Measurements from ENCODE around the gene NCKAP1.

Gene NCKAP1

GRCh38 chr2:182864949-182865570 lies 173.2 kb downstream of the NCKAP1 start:
- no peak for TF ChIP-seq RARB (CRISPR knock-in tag; IDR thresholded peaks at IDR 0.05)
- no peak for TF ChIP-seq ZNF565 (CRISPR knock-in tag; conservative IDR thresholded peaks at IDR 0.05; ENCODE audit: low read depth)
- TF ChIP-seq, protein P1, sequence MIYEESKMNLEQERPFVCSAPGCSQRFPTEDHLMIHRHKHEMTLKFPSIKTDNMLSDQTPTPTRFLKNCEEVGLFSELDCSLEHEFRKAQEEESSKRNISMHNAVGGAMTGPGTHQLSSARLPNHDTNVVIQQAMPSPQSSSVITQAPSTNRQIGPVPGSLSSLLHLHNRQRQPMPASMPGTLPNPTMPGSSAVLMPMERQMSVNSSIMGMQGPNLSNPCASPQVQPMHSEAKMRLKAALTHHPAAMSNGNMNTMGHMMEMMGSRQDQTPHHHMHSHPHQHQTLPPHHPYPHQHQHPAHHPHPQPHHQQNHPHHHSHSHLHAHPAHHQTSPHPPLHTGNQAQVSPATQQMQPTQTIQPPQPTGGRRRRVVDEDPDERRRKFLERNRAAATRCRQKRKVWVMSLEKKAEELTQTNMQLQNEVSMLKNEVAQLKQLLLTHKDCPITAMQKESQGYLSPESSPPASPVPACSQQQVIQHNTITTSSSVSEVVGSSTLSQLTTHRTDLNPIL (CRISPR knock-in tag; IDR thresholded peaks at IDR 0.05; ENCODE audit: low read depth) = no peak
- ATAC-seq = no peak

DNA sequence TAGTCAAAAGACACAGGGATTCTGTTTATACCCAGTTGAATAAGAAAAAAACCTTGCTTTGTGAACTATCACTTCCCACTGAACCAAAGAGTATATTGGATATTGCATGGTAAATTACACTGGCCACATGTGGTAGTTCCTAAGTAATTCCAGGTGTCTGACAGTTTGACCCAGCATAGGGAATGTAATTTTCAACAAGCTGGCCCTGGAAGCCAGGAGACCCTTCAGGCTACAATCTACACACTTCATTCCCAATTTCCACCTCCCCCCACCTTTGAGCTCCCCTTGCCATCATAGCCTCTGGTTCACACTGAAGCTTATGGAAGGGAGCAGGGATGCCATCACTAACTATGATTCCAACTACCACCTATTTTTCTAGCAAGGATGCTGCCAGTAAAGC lies 174.6 kb downstream of the NCKAP1 start:
- no peak for ATAC-seq
- TF ChIP-seq ZNF565 (CRISPR knock-in tag; conservative IDR thresholded peaks at IDR 0.05; ENCODE audit: low read depth) = no peak
- TF ChIP-seq BACH2 (CRISPR knock-in tag; IDR thresholded peaks at IDR 0.05; ENCODE audit: borderline replicate concordance) = no peak
- TF ChIP-seq PATZ1 (CRISPR knock-in tag; IDR thresholded peaks at IDR 0.05; ENCODE audit: borderline replicate concordance) = no peak
- TF ChIP-seq TOX (CRISPR knock-in tag; IDR thresholded peaks at IDR 0.05; ENCODE audit: borderline replicate concordance) = no peak
- no peak for TF ChIP-seq OSR1 (CRISPR knock-in tag; IDR thresholded peaks at IDR 0.05)
- TF ChIP-seq POU6F1 (CRISPR knock-in tag; IDR thresholded peaks at IDR 0.05; ENCODE audit: borderline replicate concordance, low read depth) = no peak
- TF ChIP-seq, protein P2, sequence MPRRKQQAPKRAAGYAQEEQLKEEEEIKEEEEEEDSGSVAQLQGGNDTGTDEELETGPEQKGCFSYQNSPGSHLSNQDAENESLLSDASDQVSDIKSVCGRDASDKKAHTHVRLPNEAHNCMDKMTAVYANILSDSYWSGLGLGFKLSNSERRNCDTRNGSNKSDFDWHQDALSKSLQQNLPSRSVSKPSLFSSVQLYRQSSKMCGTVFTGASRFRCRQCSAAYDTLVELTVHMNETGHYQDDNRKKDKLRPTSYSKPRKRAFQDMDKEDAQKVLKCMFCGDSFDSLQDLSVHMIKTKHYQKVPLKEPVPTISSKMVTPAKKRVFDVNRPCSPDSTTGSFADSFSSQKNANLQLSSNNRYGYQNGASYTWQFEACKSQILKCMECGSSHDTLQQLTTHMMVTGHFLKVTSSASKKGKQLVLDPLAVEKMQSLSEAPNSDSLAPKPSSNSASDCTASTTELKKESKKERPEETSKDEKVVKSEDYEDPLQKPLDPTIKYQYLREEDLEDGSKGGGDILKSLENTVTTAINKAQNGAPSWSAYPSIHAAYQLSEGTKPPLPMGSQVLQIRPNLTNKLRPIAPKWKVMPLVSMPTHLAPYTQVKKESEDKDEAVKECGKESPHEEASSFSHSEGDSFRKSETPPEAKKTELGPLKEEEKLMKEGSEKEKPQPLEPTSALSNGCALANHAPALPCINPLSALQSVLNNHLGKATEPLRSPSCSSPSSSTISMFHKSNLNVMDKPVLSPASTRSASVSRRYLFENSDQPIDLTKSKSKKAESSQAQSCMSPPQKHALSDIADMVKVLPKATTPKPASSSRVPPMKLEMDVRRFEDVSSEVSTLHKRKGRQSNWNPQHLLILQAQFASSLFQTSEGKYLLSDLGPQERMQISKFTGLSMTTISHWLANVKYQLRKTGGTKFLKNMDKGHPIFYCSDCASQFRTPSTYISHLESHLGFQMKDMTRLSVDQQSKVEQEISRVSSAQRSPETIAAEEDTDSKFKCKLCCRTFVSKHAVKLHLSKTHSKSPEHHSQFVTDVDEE (CRISPR knock-in tag; IDR thresholded peaks at IDR 0.05) = no peak
- TF ChIP-seq ZNF70 (CRISPR knock-in tag; IDR thresholded peaks at IDR 0.05) = no peak
- TF ChIP-seq ISL1 (CRISPR knock-in tag; IDR thresholded peaks at IDR 0.05) = no peak
- TF ChIP-seq, protein P1 (CRISPR knock-in tag; IDR thresholded peaks at IDR 0.05; ENCODE audit: low read depth) = no peak
- no peak for TF ChIP-seq PPARA (CRISPR knock-in tag; IDR thresholded peaks at IDR 0.05; ENCODE audit: borderline replicate concordance)
- TF ChIP-seq, protein P3, sequence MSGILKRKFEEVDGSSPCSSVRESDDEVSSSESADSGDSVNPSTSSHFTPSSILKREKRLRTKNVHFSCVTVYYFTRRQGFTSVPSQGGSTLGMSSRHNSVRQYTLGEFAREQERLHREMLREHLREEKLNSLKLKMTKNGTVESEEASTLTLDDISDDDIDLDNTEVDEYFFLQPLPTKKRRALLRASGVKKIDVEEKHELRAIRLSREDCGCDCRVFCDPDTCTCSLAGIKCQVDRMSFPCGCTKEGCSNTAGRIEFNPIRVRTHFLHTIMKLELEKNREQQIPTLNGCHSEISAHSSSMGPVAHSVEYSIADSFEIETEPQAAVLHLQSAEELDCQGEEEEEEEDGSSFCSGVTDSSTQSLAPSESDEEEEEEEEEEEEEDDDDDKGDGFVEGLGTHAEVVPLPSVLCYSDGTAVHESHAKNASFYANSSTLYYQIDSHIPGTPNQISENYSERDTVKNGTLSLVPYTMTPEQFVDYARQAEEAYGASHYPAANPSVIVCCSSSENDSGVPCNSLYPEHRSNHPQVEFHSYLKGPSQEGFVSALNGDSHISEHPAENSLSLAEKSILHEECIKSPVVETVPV (CRISPR knock-in tag; IDR thresholded peaks at IDR 0.05) = no peak
- no peak for TF ChIP-seq GLIS3 (CRISPR knock-in tag; IDR thresholded peaks at IDR 0.05)
- no peak for TF ChIP-seq RARB (CRISPR knock-in tag; IDR thresholded peaks at IDR 0.05)
- TF ChIP-seq ZFP3 (CRISPR knock-in tag; IDR thresholded peaks at IDR 0.05) = no peak
- TF ChIP-seq ZNF8 (CRISPR knock-in tag; IDR thresholded peaks at IDR 0.05) = no peak
- no peak for TF ChIP-seq ZC3H10 (CRISPR knock-in tag; IDR thresholded peaks at IDR 0.05)
- TF ChIP-seq SNAI2 (CRISPR knock-in tag; IDR thresholded peaks at IDR 0.05) = no peak

DNA sequence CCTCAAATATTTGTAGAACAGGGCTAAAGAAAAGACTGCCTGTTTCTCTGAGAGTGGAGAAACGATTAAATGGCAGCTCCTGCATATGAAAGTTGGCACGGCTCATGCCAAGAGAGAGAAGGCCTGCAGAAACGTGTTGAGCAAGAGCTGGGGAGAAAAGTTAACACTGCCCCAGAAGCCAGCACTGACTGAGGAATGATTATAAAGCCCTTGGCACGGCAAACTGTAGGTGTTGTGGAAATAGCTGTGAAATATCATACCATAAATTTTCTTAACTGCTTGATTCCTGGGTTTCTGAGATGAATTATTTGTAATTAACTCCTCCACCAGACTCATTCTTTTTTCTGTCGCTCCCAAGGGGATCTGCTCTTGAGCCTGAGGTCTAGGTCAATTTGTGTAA lies 176.2 kb downstream of the NCKAP1 start:
- no peak for TF ChIP-seq CSDC2 (CRISPR knock-in tag; IDR thresholded peaks at IDR 0.05)
- ATAC-seq = no peak
